IPS-15b (cell line): ENCODE measurements around the gene PROM1.

ENCODE experiments used
- H3K27me3 ChIP-seq: one replicate; pipeline ENCODE4 v1.6.1; 2013; ENCODE audit warnings: low read length; ENCODE audit not compliant: control insufficient read depth, insufficient read depth
- H3K36me3 ChIP-seq: one replicate; pipeline ENCODE4 v1.6.1; 2013; ENCODE audit warnings: low read length; ENCODE audit not compliant: control insufficient read depth, insufficient read depth
- H3K4me1 ChIP-seq: one replicate; pipeline ENCODE4 v1.6.1; 2013; ENCODE audit warnings: mild to moderate bottlenecking, low read length; ENCODE audit not compliant: control insufficient read depth, insufficient read depth
- H3K4me3 ChIP-seq: one replicate; pipeline ENCODE4 v1.5.1; 2013; ENCODE audit warnings: low read depth, low read length
- H3K9ac ChIP-seq: one replicate; pipeline ENCODE4 v1.6.1; 2013; ENCODE audit warnings: low read depth, mild to moderate bottlenecking, low read length
- H3K9me3 ChIP-seq: one replicate; pipeline ENCODE4 v1.6.1; 2013; ENCODE audit warnings: mild to moderate bottlenecking, low read length; ENCODE audit not compliant: control insufficient read depth, insufficient read depth

Gene PROM1

GRCh38 chr4:15968551-15969300 is 115.1 kb downstream of the PROM1 start:
- no peaks in the 10 kb centered on the region for H3K36me3 ChIP-seq
- no peaks in the 10 kb centered on the region for H3K4me1 ChIP-seq
- H3K9ac ChIP-seq = no peak overlapping the region
- H3K4me3 ChIP-seq = no peak overlapping the region
- H3K9me3 ChIP-seq = no peaks in the 10 kb centered on the region
- no peaks in the 10 kb centered on the region for H3K27me3 ChIP-seq

GRCh38 chr4:15965325-15965724 is 118.5 kb downstream of the PROM1 start:
- no peaks in the 10 kb centered on the region for H3K27me3 ChIP-seq

DNA sequence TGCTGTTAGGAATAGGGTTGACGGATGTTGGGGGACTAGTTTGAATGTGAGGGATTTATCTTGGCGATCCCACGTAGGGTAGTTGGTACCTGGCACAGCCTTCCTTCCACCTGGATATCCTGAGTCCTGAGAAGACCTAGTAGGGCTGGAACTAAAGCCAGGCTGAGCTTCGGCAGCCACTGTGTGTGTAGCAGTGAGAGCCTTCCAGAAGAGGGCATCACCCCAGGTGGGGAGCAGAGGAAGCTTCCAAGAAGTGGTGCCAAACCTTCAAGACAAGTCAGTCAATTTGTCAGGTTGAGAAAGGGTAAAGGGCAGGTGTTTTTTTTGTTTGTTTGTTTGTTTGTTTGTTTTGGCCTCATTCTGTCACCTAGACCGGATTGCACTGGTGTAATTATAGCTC is 119.7 kb downstream of the PROM1 start:
- Histone ChIP-seq H3K9ac (no peak overlapping the region), H3K4me3 (no peak overlapping the region), H3K36me3 (no peaks in the 10 kb centered on the region), H3K27me3 (no peaks in the 10 kb centered on the region), H3K4me1 (no peaks in the 10 kb centered on the region), H3K9me3 (no peaks in the 10 kb centered on the region)

More at GRCh38 chr4:15965325-15965724, 118.5 kb downstream of the PROM1 start:
- Histone ChIP-seq H3K36me3 (no peaks in the 10 kb centered on the region), H3K9ac (no peak overlapping the region), H3K9me3 (no peaks in the 10 kb centered on the region), H3K4me1 (no peaks in the 10 kb centered on the region), H3K4me3 (no peak overlapping the region)

GRCh38 chr4:15963576-15963975 is 120.2 kb downstream of the PROM1 start:
- H3K4me3 ChIP-seq = no peak overlapping the region
- H3K4me1 ChIP-seq = no peaks in the 10 kb centered on the region
- H3K9me3 ChIP-seq = no peaks in the 10 kb centered on the region
- H3K9ac ChIP-seq = no peak overlapping the region
- H3K27me3 ChIP-seq = no peaks in the 10 kb centered on the region
- H3K36me3 ChIP-seq = no peaks in the 10 kb centered on the region

GRCh38 chr4:15963001-15963451 is 120.8 kb downstream of the PROM1 start, which contains the start of gene FGFBP2:
TSS of gene FGFBP2 (minus strand) at chr4:15963175. CDS start at chr4:15963129, 46 bp downstream.
- Histone ChIP-seq H3K36me3 (no peaks in the 10 kb centered on the region), H3K27me3 (no peaks in the 10 kb centered on the region), H3K9me3 (no peaks in the 10 kb centered on the region), H3K4me3 (no peak within 1 kb of the TSS), H3K4me1 (no peaks in the 10 kb centered on the region), H3K9ac (no peak within 1 kb of the TSS)

- Histone ChIP-seq H3K4me1 (no peaks in the 10 kb centered on the region), H3K9me3 (no peaks in the 10 kb centered on the region), H3K4me3 (no peak overlapping the region), H3K36me3 (no peaks in the 10 kb centered on the region), H3K9ac (no peak overlapping the region), H3K27me3 (no peaks in the 10 kb centered on the region)
Measured at GRCh38 chr4:15961781-15962510, 121.9 kb downstream of the PROM1 start.

DNA sequence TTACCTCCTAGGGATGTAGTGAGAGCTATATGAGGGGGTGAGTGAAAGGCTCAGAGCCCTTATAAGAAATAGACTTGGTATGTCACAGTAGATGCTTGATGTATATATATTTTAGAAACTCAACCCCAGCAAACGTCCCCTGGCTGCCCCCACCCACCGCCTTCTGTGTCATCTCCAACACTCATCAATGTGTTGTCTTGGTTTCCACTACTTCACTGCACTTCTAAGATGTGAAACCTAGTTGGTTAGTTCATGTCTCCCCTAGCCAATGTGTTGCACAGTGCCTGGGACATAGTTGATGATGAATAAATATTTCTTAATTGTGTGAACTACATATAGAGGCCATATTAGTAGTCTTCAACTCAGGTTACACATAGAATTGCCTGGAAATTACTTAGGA is 125.3 kb downstream of the PROM1 start:
- H3K27me3 ChIP-seq = no peaks in the 10 kb centered on the region
- no peak overlapping the region for H3K4me3 ChIP-seq
- H3K4me1 ChIP-seq = no peaks in the 10 kb centered on the region
- H3K9me3 ChIP-seq = peaks cover 3% of the 10 kb centered on the region
- H3K36me3 ChIP-seq = no peaks in the 10 kb centered on the region
- H3K9ac ChIP-seq = no peak overlapping the region

DNA sequence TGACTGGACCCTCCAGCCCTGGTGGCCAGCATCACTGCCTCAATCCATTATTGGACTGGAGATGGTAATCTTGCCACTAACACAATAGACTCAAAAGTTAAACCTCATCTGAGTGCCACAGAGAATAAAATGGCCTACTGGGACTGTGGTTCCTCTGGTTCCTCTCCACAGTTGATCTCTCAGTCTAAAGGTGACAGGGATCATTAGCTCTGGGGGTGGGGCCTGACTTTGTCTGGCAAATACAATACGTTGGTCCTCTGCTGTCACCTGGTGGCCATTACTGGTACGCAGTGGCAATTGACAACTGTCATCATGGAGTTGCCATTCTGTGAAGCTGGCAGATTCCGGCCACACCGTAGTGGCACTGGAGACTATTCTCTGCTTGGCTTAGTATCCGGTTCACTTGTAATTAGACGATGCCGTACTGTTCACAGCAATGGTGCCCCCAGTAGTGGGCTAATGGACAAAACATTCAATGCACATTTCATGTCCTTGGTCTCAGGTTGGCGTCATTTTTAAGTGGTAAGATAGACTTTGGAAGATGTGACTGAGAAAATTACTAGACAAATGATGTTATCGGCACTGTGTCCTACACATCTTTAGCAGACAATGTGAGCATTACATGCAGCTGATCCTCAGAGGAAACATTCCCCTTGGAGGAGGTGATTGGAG is 127.5 kb downstream of the PROM1 start:
- no peaks in the 10 kb centered on the region for H3K4me1 ChIP-seq
- H3K4me3 ChIP-seq = no peak overlapping the region
- no peaks in the 10 kb centered on the region for H3K27me3 ChIP-seq
- H3K36me3 ChIP-seq = no peaks in the 10 kb centered on the region
- no peak overlapping the region for H3K9ac ChIP-seq
- peaks cover 3% of the 10 kb centered on the region for H3K9me3 ChIP-seq

GRCh38 chr4:15955670-15956069 is 128.2 kb downstream of the PROM1 start:
- Histone ChIP-seq H3K9ac (no peak overlapping the region), H3K27me3 (no peaks in the 10 kb centered on the region), H3K4me1 (no peaks in the 10 kb centered on the region), H3K4me3 (no peak overlapping the region), H3K36me3 (no peaks in the 10 kb centered on the region), H3K9me3 (peaks cover 3% of the 10 kb centered on the region)

DNA sequence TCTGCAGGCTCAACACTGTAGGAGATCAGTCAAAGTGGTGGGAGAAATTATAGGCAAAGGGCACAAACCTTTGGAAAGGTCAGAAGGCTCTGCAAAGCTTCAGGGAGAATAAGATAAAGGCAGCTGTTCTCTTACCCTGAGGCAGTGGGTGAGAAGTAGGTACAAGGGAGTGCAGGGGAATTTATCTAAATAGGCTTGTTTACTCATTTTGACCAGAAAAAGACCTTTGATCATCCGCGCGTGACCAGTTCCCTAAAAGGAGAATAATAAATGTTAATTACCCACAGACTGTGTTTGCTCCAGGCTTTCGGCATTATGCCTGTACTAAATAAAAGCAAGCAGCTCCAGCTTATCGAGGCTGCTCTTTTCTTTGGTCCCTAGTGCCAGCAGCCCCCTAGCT is 130.2 kb downstream of the PROM1 start:
- Histone ChIP-seq H3K4me1 (no peaks in the 10 kb centered on the region), H3K9me3 (peaks cover 3% of the 10 kb centered on the region), H3K9ac (no peak overlapping the region), H3K4me3 (no peak overlapping the region), H3K36me3 (no peaks in the 10 kb centered on the region), H3K27me3 (no peaks in the 10 kb centered on the region)

- Histone ChIP-seq H3K9me3 (peaks cover 3% of the 10 kb centered on the region), H3K4me3 (no peak overlapping the region), H3K36me3 (no peaks in the 10 kb centered on the region), H3K4me1 (no peaks in the 10 kb centered on the region), H3K27me3 (no peaks in the 10 kb centered on the region), H3K9ac (no peak overlapping the region)
Measured at GRCh38 chr4:15951781-15952180, 132.0 kb downstream of the PROM1 start.
